IMR-90 (cell line): ENCODE data around the gene FBN3. TPM values are rescaled to one million over a fixed set of nuclear protein-coding genes. Genes with fewer than 3 reads are reported as not detected.

Experiments used
- ATAC-seq: fragments of 200-7000 bp; cut with Tn5 transposase; 2 replicates; pipeline ENCODE4 v1.9.1; 2020; ENCODE audit warnings: low read depth, mild to moderate bottlenecking, moderate library complexity
- BruUV-seq: library from RNA; stranded (reverse); fragments of 400-500 nt; replicated peaks from 2 replicates; lab custom pipeline; 2021; lab: Mats Ljungman, UMichigan
- CTCF ChIA-PET: fragments of 300-600 bp; formaldehyde crosslinking; extraction: SDS; loops from one replicate; lab custom pipeline; 2021; ENCODE audit warnings: antibody characterized with exemption; lab: Yijun Ruan, JAX
- POLR2A ChIA-PET: fragments of 300-600 bp; sonication (Branson Sonifier 250); formaldehyde crosslinking; loops from one replicate; lab custom pipeline; 2022; ENCODE audit warnings: antibody characterized with exemption; ENCODE audit not compliant: unreplicated experiment; lab: Charles Lee
- DNase-seq: peaks from one replicate; pipeline ENCODE4 v3.0.0; 2013
- H2AFZ ChIP-seq: replicated peaks from 2 replicates; pipeline ENCODE3; 2013; ENCODE audit warnings: low read length, mild to moderate bottlenecking; ENCODE audit not compliant: poor library complexity
- H2AK5ac ChIP-seq: 2 replicates; pipeline ENCODE4 v1.6.1; 2013; ENCODE audit warnings: low read depth, low read length, inconsistent platforms
- H2AK9ac ChIP-seq: replicated peaks from 2 replicates; pipeline ENCODE3; 2013; ENCODE audit warnings: mild to moderate bottlenecking, low read depth, low read length, moderate library complexity; ENCODE audit not compliant: poor library complexity
- H2BK120ac ChIP-seq: 2 replicates; pipeline ENCODE4 v1.6.1; 2013; ENCODE audit warnings: low read depth, low read length, inconsistent platforms
- H2BK15ac ChIP-seq: 3 replicates; pipeline ENCODE4 v1.6.1; 2013; ENCODE audit warnings: low read depth, low read length, inconsistent platforms
- H2BK20ac ChIP-seq: 2 replicates; pipeline ENCODE4 v1.6.1; 2013; ENCODE audit warnings: low read depth, mild to moderate bottlenecking, inconsistent platforms, low read length, moderate library complexity
- H2BK5ac ChIP-seq: 2 replicates; pipeline ENCODE4 v1.6.1; 2013; ENCODE audit warnings: mild to moderate bottlenecking, low read depth, low read length, inconsistent platforms; ENCODE audit not compliant: poor library complexity, severe bottlenecking
- H3K14ac ChIP-seq: replicated peaks from 2 replicates; pipeline ENCODE4 v1.6.1; 2013; ENCODE audit warnings: low read depth, low read length, inconsistent platforms
- H3K18ac ChIP-seq: 2 replicates; pipeline ENCODE4 v1.6.1; 2013; ENCODE audit warnings: low read depth, low read length, control low read depth
- H3K23ac ChIP-seq: 2 replicates; pipeline ENCODE4 v1.6.1; 2013; ENCODE audit warnings: low read depth, low read length, inconsistent platforms
- H3K27ac ChIP-seq: 2 replicates; pipeline ENCODE4 v1.5.1; 2013; ENCODE audit warnings: mild to moderate bottlenecking, control low read depth, low read length; ENCODE audit not compliant: insufficient read depth
- H3K27me3 ChIP-seq: 2 replicates; pipeline ENCODE4 v1.6.1; 2013; ENCODE audit warnings: low read length; ENCODE audit not compliant: control insufficient read depth, insufficient read depth
- H3K36me3 ChIP-seq: 2 replicates; pipeline ENCODE4 v1.6.1; 2013; ENCODE audit warnings: low read length, mixed read lengths; ENCODE audit not compliant: control insufficient read depth, insufficient read depth
- H3K4ac ChIP-seq: 2 replicates; pipeline ENCODE4 v1.6.1; 2013; ENCODE audit warnings: low read depth, low read length, inconsistent platforms
- H3K4me1 ChIP-seq: 2 replicates; pipeline ENCODE4 v1.6.1; 2013; ENCODE audit warnings: low read length, mixed read lengths; ENCODE audit not compliant: control insufficient read depth, insufficient read depth
- H3K4me2 ChIP-seq: 2 replicates; pipeline ENCODE4 v1.6.1; 2013; ENCODE audit warnings: low read depth, mild to moderate bottlenecking, control low read depth, low read length, moderate library complexity
- H3K4me3 ChIP-seq: 2 replicates; pipeline ENCODE4 v1.5.1; 2013; ENCODE audit warnings: low read depth, mild to moderate bottlenecking, control low read depth, low read length, moderate library complexity; ENCODE audit not compliant: insufficient read depth
- H3K56ac ChIP-seq: 2 replicates; pipeline ENCODE4 v1.6.1; 2013; ENCODE audit warnings: low read length, inconsistent platforms; ENCODE audit not compliant: insufficient read depth; ENCODE audit errors: extremely low read depth
- H3K79me1 ChIP-seq, 2 experiments: 2 replicates each; pipeline ENCODE4 v1.6.1; 2013; ENCODE audit warnings: low read length in 2 of 2, inconsistent platforms in 1 of 2, low read depth in 1 of 2
- H3K9ac ChIP-seq: 2 replicates; pipeline ENCODE4 v1.6.1; 2013; ENCODE audit warnings: low read depth, low read length, control low read depth
- H3K9me1 ChIP-seq: 2 replicates; pipeline ENCODE4 v1.6.1; 2013; ENCODE audit warnings: low read length, inconsistent platforms; ENCODE audit not compliant: insufficient read depth
- H3K9me3 ChIP-seq: 2 replicates; pipeline ENCODE4 v1.6.1; 2013; ENCODE audit warnings: low read length; ENCODE audit not compliant: control insufficient read depth, insufficient read depth
- H4K20me1 ChIP-seq: 2 replicates; pipeline ENCODE4 v1.6.1; 2013; ENCODE audit warnings: low read length, inconsistent platforms; ENCODE audit not compliant: insufficient read depth
- H4K5ac ChIP-seq: 2 replicates; pipeline ENCODE4 v1.6.1; 2013; ENCODE audit warnings: mild to moderate bottlenecking, low read depth, low read length, control low read depth
- H4K8ac ChIP-seq, 2 experiments: 2 replicates each; pipeline ENCODE4 v1.6.1; 2013; ENCODE audit warnings: low read depth in 2 of 2, low read length in 2 of 2, control low read depth in 1 of 2, inconsistent platforms in 1 of 2
- H4K91ac ChIP-seq: 2 replicates; pipeline ENCODE4 v1.6.1; 2013; ENCODE audit warnings: low read depth, low read length, inconsistent platforms; ENCODE audit not compliant: insufficient read depth
- BHLHE40 ChIP-seq: fragments of 150-350 bp; IDR thresholded peaks from 2 replicates; pipeline ENCODE4 v1.6.1; 2016; ENCODE audit warnings: mild to moderate bottlenecking, low read depth, low read length
- CHD1 ChIP-seq: IDR thresholded peaks from 2 replicates; pipeline ENCODE4 v1.6.1; 2012; ENCODE audit warnings: low read depth, low read length, improper control_type of control experiment
- FOS ChIP-seq: fragments of 150-350 bp; IDR thresholded peaks from 2 replicates; pipeline ENCODE4 v1.6.1; 2016; ENCODE audit warnings: low read depth, low read length
- MAZ ChIP-seq: IDR thresholded peaks from 2 replicates; pipeline ENCODE4 v1.6.1; 2012; ENCODE audit warnings: low read depth, mild to moderate bottlenecking, low read length, improper control_type of control experiment, moderate library complexity, borderline replicate concordance
- MXI1 ChIP-seq: IDR thresholded peaks from 2 replicates; pipeline ENCODE4 v1.6.1; 2012; ENCODE audit warnings: low read depth, mild to moderate bottlenecking, low read length, moderate library complexity, borderline replicate concordance
- POLR2A ChIP-seq: IDR thresholded peaks from 2 replicates; pipeline ENCODE4 v1.6.1; 2012; ENCODE audit warnings: mild to moderate bottlenecking, low read depth, low read length
- RFX5 ChIP-seq: IDR thresholded peaks from 2 replicates; pipeline ENCODE4 v1.8.0; 2012; ENCODE audit warnings: low read depth, mild to moderate bottlenecking, low read length, moderate library complexity
- WGBS, 2 experiments: methylation state at CpG; one replicate each; pipeline versions ENCODE4 v1.1.5 to v1.1.7; 2013; ENCODE audit warnings: missing lambda C conversion rate in 2 of 2; ENCODE audit not compliant: insufficient read length in 1 of 2; ENCODE audit errors: extremely low coverage in 2 of 2; 5-methylcytosine and 5-hydroxymethylcytosine counted together
- dilution Hi-C: fragments of 300-500 bp; cut with HindIII; formaldehyde crosslinking; loops from one replicate; pipeline ENCODE4 v1.14.3; 2018; ENCODE audit warnings: low sequenced_read_pairs; ENCODE audit not compliant: unreplicated experiment
- in situ Hi-C: fragments of 300-500 bp; cut with MboI; formaldehyde crosslinking; loops from 3 replicates; pipeline ENCODE4 v1.14.3; 2019; ENCODE audit warnings: low sequenced_read_pairs, inconsistent platforms, mixed read lengths
- intact Hi-C: fragments of 100-400 bp; cut with micrococcal nuclease; formaldehyde crosslinking; loops from 2 replicates; pipeline ENCODE4 v1.10.0; 2022
- polyA plus RNA-seq, 3 experiments: library from polyadenylated mRNA; depleted of rRNA; stranded (reverse); fragments of >200 nt; gene quantifications; 2 replicates each; pipeline ENCODE4 v1.2.3, GENCODE V29; 2012; ENCODE audit warnings: low replicate concordance in 1 of 3
- total RNA-seq: library from RNA; depleted of rRNA; stranded (reverse); fragments of >200 nt; gene quantifications from 2 replicates; pipeline ENCODE4 v1.2.3, GENCODE V29; 2012
- TF ChIP-seq, protein P1 (sequence below): fragments of 150-350 bp; IDR thresholded peaks from 2 replicates; pipeline ENCODE4 v1.6.1; 2017; ENCODE audit warnings: mild to moderate bottlenecking, antibody characterized with exemption, low read length, low read depth
- TF ChIP-seq, protein P2 (sequence below): conservative IDR thresholded peaks from 2 replicates; pipeline ENCODE4 v1.5.1; 2012; ENCODE audit warnings: mild to moderate bottlenecking, low read depth, low read length, improper control_type of control experiment

Gene FBN3
- total and polyA plus RNA-seq, 2 of the 4 experiments (the other 2 are of a cell fraction): not detected

DNA sequence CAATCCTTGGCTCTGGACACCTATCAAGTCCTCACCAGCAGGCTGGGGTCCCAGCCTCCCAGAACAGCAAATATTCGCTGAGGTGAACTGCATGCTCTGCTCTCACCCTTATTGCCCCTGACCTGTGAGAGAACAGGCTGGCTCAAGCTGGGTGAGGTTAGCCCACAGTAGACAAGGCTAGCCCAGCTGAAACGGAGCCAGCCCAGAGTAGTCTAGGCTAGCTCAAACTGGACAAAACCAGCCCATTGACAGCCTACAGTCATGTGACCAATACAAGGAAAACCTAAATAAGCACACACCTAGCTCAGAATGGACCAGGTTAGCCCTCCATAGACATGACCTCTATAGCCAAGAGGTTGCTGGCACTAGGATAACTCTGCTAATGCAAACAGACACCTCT, 58.4 kb downstream of the FBN3 start:
- CTCF ChIA-PET: no interaction called here
- intact Hi-C loops: no loop called here

More for the DNA sequence above, 58.4 kb downstream of the FBN3 start:
- Histone ChIP-seq H4K5ac (no peak overlapping the region), H3K4me1 (no peaks in the 10 kb centered on the region), H3K36me3 (no peaks in the 10 kb centered on the region), H3K23ac (no peak overlapping the region), H4K20me1 (no peaks in the 10 kb centered on the region), H2AK9ac (no peak overlapping the region), H2AK5ac (no peak overlapping the region), H3K4me2 (no peak overlapping the region), H2BK5ac (no peak overlapping the region), H3K9ac (no peak overlapping the region), H3K4ac (no peak overlapping the region), H3K18ac (no peak overlapping the region), H3K4me3 (no peak overlapping the region), H2AFZ (no peak overlapping the region), H4K91ac (no peak overlapping the region), H3K27ac (no peak overlapping the region), H3K56ac (no peak overlapping the region), H2BK120ac (no peak overlapping the region), H4K8ac (no peak overlapping the region), H2BK15ac (no peak overlapping the region), H3K79me1 (no peaks in the 10 kb centered on the region), H3K9me1 (no peaks in the 10 kb centered on the region), H3K14ac (no peak overlapping the region), H3K27me3 (no peaks in the 10 kb centered on the region), H3K9me3 (peaks cover 25% of the 10 kb centered on the region), H2BK20ac (no peak overlapping the region)
- POLR2A ChIA-PET: no interaction called here
- BruUV-seq: no TSS peak
- DNase-seq: no peak
- dilution Hi-C loops: no loop called here
- TF ChIP-seq FOS (no peak), BHLHE40 (no peak), RFX5 (no peak), POLR2A (no peak), CHD1 (no peak), MXI1 (no peak), MAZ (no peak)
- TF ChIP-seq, protein P1, sequence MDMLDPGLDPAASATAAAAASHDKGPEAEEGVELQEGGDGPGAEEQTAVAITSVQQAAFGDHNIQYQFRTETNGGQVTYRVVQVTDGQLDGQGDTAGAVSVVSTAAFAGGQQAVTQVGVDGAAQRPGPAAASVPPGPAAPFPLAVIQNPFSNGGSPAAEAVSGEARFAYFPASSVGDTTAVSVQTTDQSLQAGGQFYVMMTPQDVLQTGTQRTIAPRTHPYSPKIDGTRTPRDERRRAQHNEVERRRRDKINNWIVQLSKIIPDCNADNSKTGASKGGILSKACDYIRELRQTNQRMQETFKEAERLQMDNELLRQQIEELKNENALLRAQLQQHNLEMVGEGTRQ: no peak
- TF ChIP-seq, protein P2, sequence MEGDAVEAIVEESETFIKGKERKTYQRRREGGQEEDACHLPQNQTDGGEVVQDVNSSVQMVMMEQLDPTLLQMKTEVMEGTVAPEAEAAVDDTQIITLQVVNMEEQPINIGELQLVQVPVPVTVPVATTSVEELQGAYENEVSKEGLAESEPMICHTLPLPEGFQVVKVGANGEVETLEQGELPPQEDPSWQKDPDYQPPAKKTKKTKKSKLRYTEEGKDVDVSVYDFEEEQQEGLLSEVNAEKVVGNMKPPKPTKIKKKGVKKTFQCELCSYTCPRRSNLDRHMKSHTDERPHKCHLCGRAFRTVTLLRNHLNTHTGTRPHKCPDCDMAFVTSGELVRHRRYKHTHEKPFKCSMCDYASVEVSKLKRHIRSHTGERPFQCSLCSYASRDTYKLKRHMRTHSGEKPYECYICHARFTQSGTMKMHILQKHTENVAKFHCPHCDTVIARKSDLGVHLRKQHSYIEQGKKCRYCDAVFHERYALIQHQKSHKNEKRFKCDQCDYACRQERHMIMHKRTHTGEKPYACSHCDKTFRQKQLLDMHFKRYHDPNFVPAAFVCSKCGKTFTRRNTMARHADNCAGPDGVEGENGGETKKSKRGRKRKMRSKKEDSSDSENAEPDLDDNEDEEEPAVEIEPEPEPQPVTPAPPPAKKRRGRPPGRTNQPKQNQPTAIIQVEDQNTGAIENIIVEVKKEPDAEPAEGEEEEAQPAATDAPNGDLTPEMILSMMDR: no peak
- no peak for ATAC-seq
- no CpG with 5 or more reads among the region's 2 CpGs for WGBS, 2 experiments
- in situ Hi-C loops: no loop called here
